ENCODE results near the gene DGAT2.

DNA sequence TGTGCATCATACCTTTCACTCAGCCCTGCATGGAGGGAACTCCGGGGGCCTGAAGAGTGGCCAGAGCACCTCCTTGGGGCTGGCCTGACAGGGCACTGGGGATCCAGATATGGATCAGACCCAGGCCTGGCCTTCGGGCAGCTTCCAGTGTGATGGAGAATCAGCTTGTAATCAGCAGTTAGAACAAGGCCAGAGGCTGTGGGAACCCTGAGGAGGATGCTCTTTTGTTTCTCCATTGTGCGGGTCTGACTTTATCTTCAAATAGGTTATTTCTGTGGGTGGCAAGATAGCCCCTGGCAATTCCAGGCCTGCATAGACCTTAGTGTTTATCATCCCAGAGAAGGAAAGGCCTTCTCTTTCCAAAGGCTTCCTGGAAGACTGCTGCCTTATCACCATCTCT, 12.3 kb downstream of the DGAT2 start:
- TF ChIP-seq SP1 (IDR thresholded peaks at IDR 0.05) = no peak
- TF ChIP-seq, protein P1, sequence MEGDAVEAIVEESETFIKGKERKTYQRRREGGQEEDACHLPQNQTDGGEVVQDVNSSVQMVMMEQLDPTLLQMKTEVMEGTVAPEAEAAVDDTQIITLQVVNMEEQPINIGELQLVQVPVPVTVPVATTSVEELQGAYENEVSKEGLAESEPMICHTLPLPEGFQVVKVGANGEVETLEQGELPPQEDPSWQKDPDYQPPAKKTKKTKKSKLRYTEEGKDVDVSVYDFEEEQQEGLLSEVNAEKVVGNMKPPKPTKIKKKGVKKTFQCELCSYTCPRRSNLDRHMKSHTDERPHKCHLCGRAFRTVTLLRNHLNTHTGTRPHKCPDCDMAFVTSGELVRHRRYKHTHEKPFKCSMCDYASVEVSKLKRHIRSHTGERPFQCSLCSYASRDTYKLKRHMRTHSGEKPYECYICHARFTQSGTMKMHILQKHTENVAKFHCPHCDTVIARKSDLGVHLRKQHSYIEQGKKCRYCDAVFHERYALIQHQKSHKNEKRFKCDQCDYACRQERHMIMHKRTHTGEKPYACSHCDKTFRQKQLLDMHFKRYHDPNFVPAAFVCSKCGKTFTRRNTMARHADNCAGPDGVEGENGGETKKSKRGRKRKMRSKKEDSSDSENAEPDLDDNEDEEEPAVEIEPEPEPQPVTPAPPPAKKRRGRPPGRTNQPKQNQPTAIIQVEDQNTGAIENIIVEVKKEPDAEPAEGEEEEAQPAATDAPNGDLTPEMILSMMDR (IDR thresholded peaks at IDR 0.05; ENCODE audit: low read depth, low read length, missing input control) = no peak
- TF ChIP-seq JUND (IDR thresholded peaks at IDR 0.05) = no peak
- no peak for TF ChIP-seq ATF3 (IDR thresholded peaks at IDR 0.05)
- TF ChIP-seq ZBTB33 (IDR thresholded peaks at IDR 0.05) = no peak
- TF ChIP-seq GABPA (IDR thresholded peaks at IDR 0.05 in 1 of 2, conservative IDR thresholded peaks at IDR 0.05 in 1 of 2) = no peak
- no peak for TF ChIP-seq MAX (IDR thresholded peaks at IDR 0.05)
- no peak for TF ChIP-seq RAD21 (IDR thresholded peaks at IDR 0.05)
- TF ChIP-seq HNF4G (IDR thresholded peaks at IDR 0.05) = no peak
- TF ChIP-seq REST (IDR thresholded peaks at IDR 0.05) = no peak
- TF ChIP-seq TAF1 (conservative IDR thresholded peaks at IDR 0.05) = no peak
- no peak for TF ChIP-seq YY1 (IDR thresholded peaks at IDR 0.05)
- no peak for TF ChIP-seq NR2F2 (IDR thresholded peaks at IDR 0.05)

Measured in liver (tissue), 3 donors.